ENCODE data around the gene PPP1R27. TPM values are rescaled to one million over a fixed set of nuclear protein-coding genes. Genes with fewer than 3 reads are reported as not detected.
A peak's percentile ranks its signal among the peaks of the same experiment; 100 is the strongest.

Gene PPP1R27
- total RNA-seq, 6 donors from 2014 or later: not detected

DNA sequence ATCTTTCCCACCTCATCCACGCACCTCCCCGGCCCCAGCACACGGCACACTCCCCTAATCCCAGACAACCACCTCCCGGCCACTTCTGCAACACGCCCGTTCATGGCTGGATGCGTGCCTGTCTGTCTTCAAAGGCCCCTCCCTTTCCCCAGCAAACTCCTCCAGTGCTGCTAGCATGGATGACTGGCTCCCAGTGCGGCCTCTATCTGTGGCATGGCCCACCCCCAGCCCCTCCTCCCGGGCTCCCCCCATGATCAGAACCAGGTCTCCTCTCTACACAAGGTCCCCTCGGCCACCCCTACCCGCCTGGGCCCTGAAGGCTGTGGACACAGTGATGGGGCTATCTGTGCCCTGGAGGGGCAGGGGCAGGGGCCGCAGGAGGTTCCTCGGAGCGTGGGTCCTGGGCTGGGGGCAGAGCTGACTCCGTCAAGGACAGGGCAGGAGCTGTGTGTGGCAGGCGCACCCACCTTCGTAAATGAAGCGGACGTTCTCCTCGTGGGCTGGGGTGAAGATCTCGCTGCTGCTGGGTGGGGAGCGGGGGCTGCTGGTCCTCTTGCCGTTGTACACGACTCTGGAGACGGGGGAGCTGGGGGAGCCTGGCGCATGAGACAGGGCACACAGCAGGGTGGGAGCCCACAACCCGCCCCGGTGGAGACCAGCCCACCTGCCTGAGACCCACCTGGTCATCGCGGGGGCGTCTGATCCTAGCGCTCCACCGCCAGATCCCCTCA is 10.9 kb downstream of the PPP1R27 start:
- TF ChIP-seq POLR2A (IDR thresholded peaks at IDR 0.05) (no peak), POLR2AphosphoS5 (IDR thresholded peaks at IDR 0.05) (no peak), EP300 (IDR thresholded peaks at IDR 0.05) (no peak)
- TF ChIP-seq, protein P1, sequence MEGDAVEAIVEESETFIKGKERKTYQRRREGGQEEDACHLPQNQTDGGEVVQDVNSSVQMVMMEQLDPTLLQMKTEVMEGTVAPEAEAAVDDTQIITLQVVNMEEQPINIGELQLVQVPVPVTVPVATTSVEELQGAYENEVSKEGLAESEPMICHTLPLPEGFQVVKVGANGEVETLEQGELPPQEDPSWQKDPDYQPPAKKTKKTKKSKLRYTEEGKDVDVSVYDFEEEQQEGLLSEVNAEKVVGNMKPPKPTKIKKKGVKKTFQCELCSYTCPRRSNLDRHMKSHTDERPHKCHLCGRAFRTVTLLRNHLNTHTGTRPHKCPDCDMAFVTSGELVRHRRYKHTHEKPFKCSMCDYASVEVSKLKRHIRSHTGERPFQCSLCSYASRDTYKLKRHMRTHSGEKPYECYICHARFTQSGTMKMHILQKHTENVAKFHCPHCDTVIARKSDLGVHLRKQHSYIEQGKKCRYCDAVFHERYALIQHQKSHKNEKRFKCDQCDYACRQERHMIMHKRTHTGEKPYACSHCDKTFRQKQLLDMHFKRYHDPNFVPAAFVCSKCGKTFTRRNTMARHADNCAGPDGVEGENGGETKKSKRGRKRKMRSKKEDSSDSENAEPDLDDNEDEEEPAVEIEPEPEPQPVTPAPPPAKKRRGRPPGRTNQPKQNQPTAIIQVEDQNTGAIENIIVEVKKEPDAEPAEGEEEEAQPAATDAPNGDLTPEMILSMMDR (IDR thresholded peaks at IDR 0.05): no peak
- DNase-seq: peak in 1 of 2 donors; percentile 75
- no peaks in the 10 kb centered on the region for H3K27me3 ChIP-seq
- peaks cover 17 to 29% (median 25%) of the 10 kb centered on the region in 4 donors for H3K4me1 ChIP-seq
- no peaks in the 10 kb centered on the region for H3K9me3 ChIP-seq
- peaks cover 0 to 26% (median 14%) of the 10 kb centered on the region in 4 donors for H3K36me3 ChIP-seq
- 90 to 91% methylated on average over 21 to 33 of the region's 33 CpGs for WGBS, 2 donors
- no peak overlapping the region for H3K27ac ChIP-seq
- ATAC-seq (ENCODE audit: low FRiP score in 2 of 2): no peak
- no peak overlapping the region for H3K4me3 ChIP-seq

DNA sequence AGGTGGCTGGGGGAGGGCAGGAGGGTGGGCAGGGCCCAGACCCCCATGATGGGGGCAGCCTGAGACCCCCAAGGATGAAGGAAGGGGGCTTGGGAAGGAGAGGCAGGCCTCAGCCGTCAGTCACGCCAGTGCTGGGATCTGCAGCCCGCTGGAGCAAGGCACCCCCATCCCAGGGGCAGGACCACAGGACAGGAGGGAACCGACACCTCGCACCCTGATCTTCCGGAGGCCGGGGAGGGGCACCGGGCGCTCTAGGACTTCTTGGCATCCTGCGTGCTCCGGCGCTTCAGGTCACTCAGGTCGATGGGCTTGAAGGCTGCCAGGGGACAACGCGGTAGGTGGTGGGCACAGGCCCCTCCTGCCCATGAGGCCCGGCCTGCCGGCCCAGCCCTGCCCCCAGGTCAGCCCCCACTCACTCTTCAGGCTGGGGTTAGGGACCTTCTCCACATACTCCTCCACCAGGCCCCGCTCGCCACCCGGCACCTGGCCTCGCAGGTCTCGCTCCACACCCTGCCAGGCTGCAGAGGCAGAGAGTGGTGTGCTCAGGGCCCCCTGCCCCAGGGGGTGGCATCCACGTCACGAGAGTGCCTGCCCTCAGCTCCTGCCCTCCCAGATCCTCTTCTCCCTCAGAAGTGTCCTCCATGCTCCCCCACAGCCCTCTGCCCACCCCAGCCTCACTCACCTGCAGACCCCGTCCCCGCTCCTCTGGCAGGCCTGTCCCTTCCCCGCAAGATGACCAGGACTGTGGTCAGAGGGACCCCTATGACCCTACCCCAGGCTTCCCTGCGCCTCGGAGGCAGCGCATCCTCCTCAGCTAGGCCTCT is 11.6 kb downstream of the PPP1R27 start:
- H3K36me3 ChIP-seq: peaks cover 0 to 26% (median 14%) of the 10 kb centered on the region in 4 donors
- no peaks in the 10 kb centered on the region for H3K27me3 ChIP-seq
- peak in 1 of 2 donors; percentile 13 for ATAC-seq (ENCODE audit: low FRiP score in 2 of 2)
- TF ChIP-seq EP300 (IDR thresholded peaks at IDR 0.05) (no peak), POLR2A (IDR thresholded peaks at IDR 0.05) (no peak), POLR2AphosphoS5 (IDR thresholded peaks at IDR 0.05) (no peak)
- TF ChIP-seq, protein P1 (IDR thresholded peaks at IDR 0.05): no peak
- peak overlapping the region; percentile 76 to 87 (median 84) for H3K27ac ChIP-seq
- WGBS, 2 donors: 91 to 94% methylated on average over 14 to 27 of the region's 30 CpGs
- no peak overlapping the region for H3K4me3 ChIP-seq
- DNase-seq: peak in 1 of 2 donors; percentile 80
- H3K9me3 ChIP-seq: no peaks in the 10 kb centered on the region
- peaks cover 17 to 21% (median 19%) of the 10 kb centered on the region in 4 donors for H3K4me1 ChIP-seq

DNA sequence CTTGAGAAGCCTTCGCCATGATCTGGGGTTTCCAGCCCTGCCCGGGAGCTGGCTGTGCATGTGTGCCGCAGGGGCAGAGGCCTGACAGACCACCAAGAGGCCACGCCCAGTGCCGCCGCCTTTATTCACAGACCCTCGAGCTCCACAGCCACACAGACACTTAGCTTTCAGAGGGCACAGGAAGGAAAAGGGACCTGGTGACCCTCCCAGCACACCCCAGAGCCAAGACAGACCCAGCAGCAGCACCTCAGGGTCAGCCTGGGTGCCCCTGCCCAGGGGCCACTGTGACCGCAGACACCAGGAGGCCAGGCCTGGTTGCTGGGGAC is 12.6 kb downstream of the PPP1R27 start:
- TF ChIP-seq POLR2A (IDR thresholded peaks at IDR 0.05) (no peak), POLR2AphosphoS5 (IDR thresholded peaks at IDR 0.05) (no peak), EP300 (IDR thresholded peaks at IDR 0.05) (no peak)
- TF ChIP-seq, protein P1 (IDR thresholded peaks at IDR 0.05): no peak

DNA sequence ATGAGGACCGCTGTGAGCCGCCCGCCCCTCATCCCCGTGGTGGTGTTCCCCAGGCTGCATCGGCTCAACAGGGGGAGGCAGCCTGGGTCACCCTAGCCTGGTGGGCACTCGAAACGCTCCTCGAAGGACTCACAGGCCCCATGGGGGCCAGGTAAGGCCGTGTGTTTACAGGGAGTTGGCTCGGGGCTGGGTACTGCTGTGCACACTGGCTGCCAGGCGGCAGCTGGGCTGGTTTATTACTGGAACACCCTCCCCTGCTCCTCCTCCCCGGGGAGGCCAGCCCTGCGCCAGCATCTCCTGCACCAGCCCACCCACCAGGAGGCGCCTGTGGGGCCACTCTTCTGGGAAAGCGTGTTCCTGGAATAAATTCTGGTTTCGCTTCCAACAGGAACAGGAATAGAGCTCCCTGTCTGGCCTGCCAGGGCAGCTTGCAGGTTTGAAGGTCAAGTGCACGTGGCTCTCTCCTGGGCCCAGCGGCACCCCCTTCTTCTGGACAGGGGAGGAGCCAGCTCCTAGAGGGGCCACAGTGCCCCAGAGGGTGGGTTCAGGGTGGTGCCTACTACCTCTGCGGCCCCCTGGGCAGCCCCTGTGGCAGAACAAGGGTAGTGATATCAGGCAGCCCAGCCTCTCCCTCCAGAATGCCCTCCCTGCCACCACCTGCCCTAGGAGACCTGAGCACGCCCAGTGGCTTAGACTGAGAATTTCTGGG is 13.1 kb downstream of the PPP1R27 start:
- Histone ChIP-seq H3K4me3 (peak overlapping the region in 1 of 4 donors; percentile 13), H3K36me3 (peaks cover 0 to 26% (median 14%) of the 10 kb centered on the region in 4 donors), H3K27me3 (no peaks in the 10 kb centered on the region), H3K9me3 (no peaks in the 10 kb centered on the region), H3K4me1 (peaks cover 17 to 19% (median 17%) of the 10 kb centered on the region in 4 donors), H3K27ac (peak overlapping the region; percentile 76 to 87 (median 84))
- 44% methylated on average over 16 of the region's 20 CpGs; no CpG with 5 or more reads in 1 of the 2 donors for WGBS, 2 donors
- peak in 1 of 4 donors; percentile 24 for TF ChIP-seq EP300 (IDR thresholded peaks at IDR 0.05)
- TF ChIP-seq, protein P1 (IDR thresholded peaks at IDR 0.05): peak; percentile 44 to 82 (median 76)
- peak; percentile 59 to 70 for TF ChIP-seq POLR2AphosphoS5 (IDR thresholded peaks at IDR 0.05)
- TF ChIP-seq POLR2A (IDR thresholded peaks at IDR 0.05): peak in 1 of 4 donors; percentile 28
- ATAC-seq (ENCODE audit: low FRiP score in 2 of 2) (peak; percentile 72 to 90), DNase-seq (peak; percentile 90 to 91)

More for the DNA sequence above, 12.6 kb downstream of the PPP1R27 start:
- H3K36me3 ChIP-seq: peaks cover 0 to 26% (median 14%) of the 10 kb centered on the region in 4 donors
- WGBS, 2 donors: 87 to 93% methylated on average over 5 to 8 of the region's 8 CpGs
- no peaks in the 10 kb centered on the region for H3K27me3 ChIP-seq
- H3K27ac ChIP-seq: peak overlapping the region; percentile 76 to 87 (median 84)
- no peaks in the 10 kb centered on the region for H3K9me3 ChIP-seq
- peaks cover 17 to 19% (median 17%) of the 10 kb centered on the region in 4 donors for H3K4me1 ChIP-seq
- no peak overlapping the region for H3K4me3 ChIP-seq
- peak in 1 of 2 donors; percentile 61 for DNase-seq
- no peak for ATAC-seq (ENCODE audit: low FRiP score in 2 of 2)
